SK-N-SH (cell line): Measurements from ENCODE around the gene ATPAF2. TPM values are rescaled to one million over a fixed set of nuclear protein-coding genes. Genes with fewer than 3 reads are reported as not detected.
A peak's percentile ranks its signal among the peaks of the same experiment; 100 is the strongest.

Experiments
- CTCF ChIA-PET: fragments of 300-600, 350-600 bp; formaldehyde crosslinking; extraction: SDS; loops from one replicate; lab custom pipeline; 2021; lab: Yijun Ruan, JAX
- POLR2A ChIA-PET: fragments of 350-600 bp; sonication (Branson Sonifier 250); formaldehyde crosslinking; extraction: SDS; loops from one replicate; lab custom pipeline; 2020; ENCODE audit warnings: antibody characterized with exemption, inconsistent platforms; lab: Yijun Ruan, JAX
- DNase-seq: peaks from one replicate; pipeline ENCODE4 v3.0.0; 2012
- H2AFZ ChIP-seq: fragments of 200-600 bp; sonication (generic); 2 replicates; pipeline ENCODE4 v1.8.1; 2016; ENCODE audit warnings: antibody characterized with exemption, mild to moderate bottlenecking, low read depth
- H3F3A ChIP-seq: fragments of 200-600 bp; sonication (generic); replicated peaks from 2 replicates; pipeline ENCODE3; 2016; ENCODE audit warnings: antibody characterized with exemption, mild to moderate bottlenecking; ENCODE audit not compliant: insufficient read depth
- H3K27ac ChIP-seq, 2 experiments: fragments of 200-500 bp in 1 of 2; fragments of 200-600 bp in 1 of 2; sonication (Bioruptor generic) in 1 of 2; sonication (generic), shearing (Covaris generic) in 1 of 2; 2 replicates each; pipeline versions ENCODE4 v1.5.1 to v1.6.1; 2014 to 2016; ENCODE audit warnings: low read depth in 2 of 2, inconsistent platforms in 1 of 2, low read length in 1 of 2, mild to moderate bottlenecking in 1 of 2, mixed read lengths in 1 of 2
- H3K27me3 ChIP-seq: fragments of 200-600 bp; sonication (generic), shearing (Covaris generic); 2 replicates; pipeline ENCODE4 v1.6.1; 2016; ENCODE audit warnings: mixed run types; ENCODE audit not compliant: insufficient read depth
- H3K36me3 ChIP-seq, 2 experiments: fragments of 200-500 bp in 1 of 2; fragments of 200-600 bp in 1 of 2; sonication (Bioruptor generic) in 1 of 2; sonication (generic) in 1 of 2; replicated peaks in 1 of 2; 2 replicates each; pipeline versions ENCODE3 to v1.5.1; 2014 to 2016; ENCODE audit warnings: low read length in 1 of 2, mild to moderate bottlenecking in 1 of 2; ENCODE audit not compliant: insufficient read depth in 2 of 2, control insufficient read depth in 1 of 2
- H3K4me1 ChIP-seq, 2 experiments: fragments of 200-500 bp in 1 of 2; fragments of 200-600 bp in 1 of 2; sonication (Bioruptor generic) in 1 of 2; sonication (generic), shearing (Covaris generic) in 1 of 2; 2 replicates each; pipeline versions ENCODE4 v1.5.1 to v1.6.1; 2014 to 2016; ENCODE audit warnings: low read depth in 1 of 2, low read length in 1 of 2, mixed run types in 1 of 2; ENCODE audit not compliant: insufficient read depth in 2 of 2, control insufficient read depth in 1 of 2
- H3K4me2 ChIP-seq: fragments of 200-600 bp; sonication (generic), shearing (Covaris generic); 2 replicates; pipeline ENCODE4 v1.6.1; 2017; ENCODE audit warnings: mixed run types
- H3K4me3 ChIP-seq, 2 experiments: fragments of 200-500 bp in 1 of 2; fragments of 200-600 bp in 1 of 2; sonication (Bioruptor generic) in 1 of 2; sonication (generic), shearing (Covaris generic) in 1 of 2; 2 replicates each; pipeline versions ENCODE4 v1.5.1 to v1.8.1; 2014 to 2016; ENCODE audit warnings: low read depth in 2 of 2, inconsistent platforms in 1 of 2, low read length in 1 of 2, mild to moderate bottlenecking in 1 of 2, mixed read lengths in 1 of 2, moderate library complexity in 1 of 2
- H3K79me2 ChIP-seq: fragments of 200-600 bp; sonication (generic); 2 replicates; pipeline ENCODE4 v1.8.1; 2017; ENCODE audit warnings: mild to moderate bottlenecking; ENCODE audit not compliant: insufficient read depth
- H3K9ac ChIP-seq: fragments of 200-600 bp; sonication (generic); 2 replicates; pipeline ENCODE4 v1.6.1; 2017; ENCODE audit warnings: mixed run types
- H3K9me2 ChIP-seq: fragments of 200-600 bp; sonication (generic); 2 replicates; pipeline ENCODE4 v1.6.1; 2017; ENCODE audit warnings: mixed run types
- H3K9me3 ChIP-seq: fragments of 200-600 bp; sonication (generic); 2 replicates; pipeline ENCODE4 v1.6.1; 2017; ENCODE audit warnings: mixed run types, mild to moderate bottlenecking, moderate library complexity
- H4K20me1 ChIP-seq: fragments of 200-600 bp; sonication (generic); 2 replicates; pipeline ENCODE4 v1.6.1; 2017; ENCODE audit warnings: mild to moderate bottlenecking, mixed run types; ENCODE audit not compliant: insufficient read depth
- ELF1 ChIP-seq: IDR thresholded peaks from 2 replicates; pipeline ENCODE4 v1.4.0; 2012
- EP300 ChIP-seq, 2 experiments: IDR thresholded peaks; 2 replicates each; pipeline versions ENCODE4 v1.4.0 to v1.6.1; 2012; ENCODE audit warnings: borderline replicate concordance in 1 of 2, low read depth in 1 of 2, low read length in 1 of 2
- GATA2 ChIP-seq: sonication (generic); formaldehyde crosslinking; IDR thresholded peaks from 2 replicates; pipeline ENCODE4 v1.5.0; 2020; ENCODE audit warnings: mild to moderate bottlenecking, missing genetic modification reagents
- JUND ChIP-seq: IDR thresholded peaks from 2 replicates; pipeline ENCODE4 v1.4.0; 2012
- MEF2A ChIP-seq: IDR thresholded peaks from 2 replicates; pipeline ENCODE4 v1.4.0; 2012; ENCODE audit warnings: low read depth, borderline replicate concordance
- NFIC ChIP-seq: IDR thresholded peaks from 2 replicates; pipeline ENCODE4 v1.4.0; 2012; ENCODE audit warnings: borderline replicate concordance
- NRF1 ChIP-seq: IDR thresholded peaks from 2 replicates; pipeline ENCODE4 v1.6.1; 2012; ENCODE audit warnings: low read depth, mild to moderate bottlenecking, low read length
- RCOR1 ChIP-seq: fragments of 150-350 bp; IDR thresholded peaks from 2 replicates; pipeline ENCODE4 v1.6.1; 2017; ENCODE audit warnings: antibody characterized with exemption, low read length
- SMC3 ChIP-seq: IDR thresholded peaks from 2 replicates; pipeline ENCODE4 v1.6.1; 2012; ENCODE audit warnings: low read depth, low read length, improper control_type of control experiment
- WGBS: methylation state at CpG from one replicate; pipeline ENCODE4 v1.1.6; 2017; ENCODE audit warnings: low lambda C conversion rate; 5-methylcytosine and 5-hydroxymethylcytosine counted together
- polyA plus RNA-seq, 3 experiments: library from polyadenylated mRNA; depleted of rRNA; stranded (reverse); fragments of >200 nt; gene quantifications; 2 replicates each; pipeline ENCODE4 v1.2.3, GENCODE V29; 2012
- TF ChIP-seq, protein P1 (sequence below): IDR thresholded peaks from 2 replicates; pipeline ENCODE4; 2012
- TF ChIP-seq, protein P2 (sequence below): IDR thresholded peaks from 2 replicates; pipeline ENCODE4 v1.4.0; 2012; ENCODE audit warnings: low read depth
- TF ChIP-seq, protein P3 (sequence below): IDR thresholded peaks from 2 replicates; pipeline ENCODE4 v1.6.1; 2012; ENCODE audit warnings: mild to moderate bottlenecking, low read depth, low read length, moderate library complexity

ATPAF2 gene
- polyA plus RNA-seq, 1 of the 3 experiments (the other 2 are of a cell fraction): 20.8 TPM

DNA sequence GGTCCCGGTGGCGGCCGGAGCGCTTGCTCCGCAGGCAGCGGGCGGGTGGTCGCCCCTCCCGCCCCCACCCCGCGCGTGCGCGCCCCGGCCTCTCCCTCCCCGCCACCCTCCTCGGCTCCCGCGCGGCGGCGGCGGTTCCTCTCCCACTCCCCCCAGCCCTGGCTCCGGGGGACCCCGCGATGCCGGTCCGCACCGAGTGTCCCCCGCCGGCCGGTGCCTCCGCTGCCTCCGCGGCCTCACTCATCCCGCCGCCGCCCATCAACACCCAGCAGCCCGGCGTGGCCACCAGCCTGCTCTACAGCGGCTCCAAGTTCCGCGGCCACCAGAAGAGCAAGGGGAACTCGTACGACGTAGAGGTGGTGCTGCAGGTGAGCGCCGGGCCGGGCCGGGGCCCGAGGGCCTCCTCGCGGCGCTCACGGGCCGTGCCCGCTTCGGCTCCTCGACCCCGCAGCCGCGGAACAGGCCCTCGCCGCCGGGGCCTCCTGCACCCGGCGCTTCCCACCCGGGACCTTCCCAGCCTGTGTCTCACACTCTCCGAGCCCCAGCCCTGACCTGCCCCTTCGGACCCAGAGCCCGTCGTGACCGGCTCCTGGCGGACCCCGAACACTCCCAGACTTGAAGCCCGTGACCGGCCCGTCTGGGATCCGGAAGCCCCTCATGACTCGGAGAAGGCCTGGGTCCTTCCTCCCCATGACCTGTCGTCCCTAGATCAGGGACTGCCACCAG, 730 bp upstream of the ATPAF2 start:
- peak overlapping the region; percentile 84 for H3K9ac ChIP-seq
- peaks cover 0 to 27% of the 10 kb centered on the region in 2 experiments; a peak in 2 of 4 replicates for H3K4me1 ChIP-seq
- peaks cover 5% of the 10 kb centered on the region; the same call in 1 of the 2 replicates for H4K20me1 ChIP-seq
- peak overlapping the region; percentile 58 for H2AFZ ChIP-seq
- H3K9me2 ChIP-seq: no peaks in the 10 kb centered on the region
- H3K36me3 ChIP-seq: no peaks in the 10 kb centered on the region
- H3F3A ChIP-seq: peaks cover 7% of the 10 kb centered on the region
- peak; percentile 91 for DNase-seq
- H3K27me3 ChIP-seq: no peaks in the 10 kb centered on the region
- 0% methylated on average over 12 of the region's 81 CpGs for WGBS
- TF ChIP-seq NRF1 (peak; percentile 33; the same call in 1 of the 2 replicates), SMC3 (no peak)
- H3K9me3 ChIP-seq: no peaks in the 10 kb centered on the region
- ChIA-PET CTCF (no interaction called here), POLR2A (no interaction called here)
- H3K27ac ChIP-seq: peak overlapping the region; percentile 36 to 83; a peak in 3 of 4 replicates
- H3K4me3 ChIP-seq: peak overlapping the region; percentile 82 to 83
- H3K79me2 ChIP-seq: peaks cover 60% of the 10 kb centered on the region
- peak overlapping the region; percentile 94 for H3K4me2 ChIP-seq

DNA sequence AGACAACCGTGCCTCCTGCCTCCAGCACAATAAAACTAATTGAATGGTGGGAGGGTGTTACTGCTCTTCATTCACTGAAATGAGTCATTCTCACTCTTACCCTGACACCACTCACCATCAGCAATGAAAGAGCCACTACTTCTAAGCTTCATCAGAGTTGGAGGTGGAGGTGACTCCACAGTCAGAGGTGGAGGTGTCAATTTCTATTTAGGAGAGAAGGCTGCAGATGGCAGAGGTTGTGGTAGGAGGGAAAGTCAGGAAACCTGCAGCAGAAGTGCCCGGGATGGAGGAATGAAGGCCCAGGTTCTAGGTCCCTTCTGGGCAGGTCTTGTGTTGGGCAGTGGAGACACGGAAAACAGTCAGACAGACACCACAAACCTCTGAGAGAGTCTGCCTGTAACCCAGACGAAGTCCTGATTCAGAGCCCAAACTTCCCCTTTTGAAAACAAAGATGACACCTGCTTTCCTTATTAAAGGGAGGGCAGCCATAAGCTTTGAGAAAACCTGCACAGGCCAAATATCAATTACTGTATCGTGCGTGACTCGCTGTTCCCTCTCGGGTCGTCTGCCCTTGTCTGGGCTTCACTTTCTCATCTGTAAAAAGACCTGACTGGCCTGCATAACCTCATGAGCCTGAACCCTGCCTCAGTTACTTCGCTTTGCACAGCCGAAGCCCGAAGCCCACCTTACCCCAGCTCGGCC, 668 bp downstream of the ATPAF2 start:
- Histone ChIP-seq H3K4me3 (peak overlapping the region; percentile 82 to 83), H3K9me3 (no peaks in the 10 kb centered on the region), H3K27me3 (no peaks in the 10 kb centered on the region), H3K79me2 (peaks cover 61% of the 10 kb centered on the region)
- TF ChIP-seq NFIC: no peak
- TF ChIP-seq, protein P1, sequence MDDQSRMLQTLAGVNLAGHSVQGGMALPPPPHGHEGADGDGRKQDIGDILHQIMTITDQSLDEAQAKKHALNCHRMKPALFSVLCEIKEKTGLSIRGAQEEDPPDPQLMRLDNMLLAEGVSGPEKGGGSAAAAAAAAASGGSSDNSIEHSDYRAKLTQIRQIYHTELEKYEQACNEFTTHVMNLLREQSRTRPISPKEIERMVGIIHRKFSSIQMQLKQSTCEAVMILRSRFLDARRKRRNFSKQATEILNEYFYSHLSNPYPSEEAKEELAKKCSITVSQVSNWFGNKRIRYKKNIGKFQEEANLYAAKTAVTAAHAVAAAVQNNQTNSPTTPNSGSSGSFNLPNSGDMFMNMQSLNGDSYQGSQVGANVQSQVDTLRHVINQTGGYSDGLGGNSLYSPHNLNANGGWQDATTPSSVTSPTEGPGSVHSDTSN: no peak
- TF ChIP-seq, protein P2, sequence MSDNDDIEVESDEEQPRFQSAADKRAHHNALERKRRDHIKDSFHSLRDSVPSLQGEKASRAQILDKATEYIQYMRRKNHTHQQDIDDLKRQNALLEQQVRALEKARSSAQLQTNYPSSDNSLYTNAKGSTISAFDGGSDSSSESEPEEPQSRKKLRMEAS: no peak
- TF ChIP-seq RCOR1: no peak
- TF ChIP-seq JUND: no peak
- TF ChIP-seq, all 33 proteins: peak for 0
- WGBS: 6% methylated on average over 13 of the region's 13 CpGs
- Histone ChIP-seq H3K9me2 (no peaks in the 10 kb centered on the region), H2AFZ (peak overlapping the region; percentile 91), H3K27ac (peak overlapping the region; percentile 32 to 45; a peak in 2 of 4 replicates), H3K4me2 (peak overlapping the region; percentile 79), H3F3A (peaks cover 7% of the 10 kb centered on the region), H3K36me3 (no peaks in the 10 kb centered on the region), H3K4me1 (peaks cover 0 to 27% of the 10 kb centered on the region in 2 experiments; a peak in 2 of 4 replicates), H4K20me1 (no peaks in the 10 kb centered on the region), H3K9ac (peak overlapping the region; percentile 72)
- POLR2A ChIA-PET: no interaction called here
- no peak for DNase-seq
- CTCF ChIA-PET: interaction anchor here (0.6 to 2.9 kb wide), 6 partner anchors 17 to 147 kb away, joined by 3 to 11 read pairs (median 4); no protein-coding TSS in a partner anchor

DNA sequence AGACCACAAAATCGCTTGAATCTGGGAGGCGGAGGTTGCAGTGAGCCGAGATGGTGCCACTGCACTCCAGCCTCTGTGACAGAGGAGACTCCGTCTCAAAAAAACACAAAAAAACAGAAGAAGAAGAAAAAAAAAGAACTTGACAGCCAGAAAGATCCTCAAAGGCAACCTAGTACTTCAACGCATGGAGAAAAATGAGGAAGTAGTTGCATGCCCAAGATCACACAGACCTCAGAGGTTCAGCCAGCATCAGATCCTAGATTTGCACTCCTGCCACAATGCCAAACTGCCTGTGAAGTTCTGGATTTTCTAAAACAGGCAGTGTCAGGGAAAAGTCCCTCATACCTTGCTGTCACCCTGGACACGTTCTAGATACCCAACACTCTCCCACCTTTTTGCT, 1.5 kb downstream of the ATPAF2 start:
- Histone ChIP-seq H3K4me2 (peak overlapping the region; percentile 79), H3K27me3 (no peaks in the 10 kb centered on the region)
- POLR2A ChIA-PET: no interaction called here
- TF ChIP-seq ELF1: no peak
- TF ChIP-seq, protein P3, sequence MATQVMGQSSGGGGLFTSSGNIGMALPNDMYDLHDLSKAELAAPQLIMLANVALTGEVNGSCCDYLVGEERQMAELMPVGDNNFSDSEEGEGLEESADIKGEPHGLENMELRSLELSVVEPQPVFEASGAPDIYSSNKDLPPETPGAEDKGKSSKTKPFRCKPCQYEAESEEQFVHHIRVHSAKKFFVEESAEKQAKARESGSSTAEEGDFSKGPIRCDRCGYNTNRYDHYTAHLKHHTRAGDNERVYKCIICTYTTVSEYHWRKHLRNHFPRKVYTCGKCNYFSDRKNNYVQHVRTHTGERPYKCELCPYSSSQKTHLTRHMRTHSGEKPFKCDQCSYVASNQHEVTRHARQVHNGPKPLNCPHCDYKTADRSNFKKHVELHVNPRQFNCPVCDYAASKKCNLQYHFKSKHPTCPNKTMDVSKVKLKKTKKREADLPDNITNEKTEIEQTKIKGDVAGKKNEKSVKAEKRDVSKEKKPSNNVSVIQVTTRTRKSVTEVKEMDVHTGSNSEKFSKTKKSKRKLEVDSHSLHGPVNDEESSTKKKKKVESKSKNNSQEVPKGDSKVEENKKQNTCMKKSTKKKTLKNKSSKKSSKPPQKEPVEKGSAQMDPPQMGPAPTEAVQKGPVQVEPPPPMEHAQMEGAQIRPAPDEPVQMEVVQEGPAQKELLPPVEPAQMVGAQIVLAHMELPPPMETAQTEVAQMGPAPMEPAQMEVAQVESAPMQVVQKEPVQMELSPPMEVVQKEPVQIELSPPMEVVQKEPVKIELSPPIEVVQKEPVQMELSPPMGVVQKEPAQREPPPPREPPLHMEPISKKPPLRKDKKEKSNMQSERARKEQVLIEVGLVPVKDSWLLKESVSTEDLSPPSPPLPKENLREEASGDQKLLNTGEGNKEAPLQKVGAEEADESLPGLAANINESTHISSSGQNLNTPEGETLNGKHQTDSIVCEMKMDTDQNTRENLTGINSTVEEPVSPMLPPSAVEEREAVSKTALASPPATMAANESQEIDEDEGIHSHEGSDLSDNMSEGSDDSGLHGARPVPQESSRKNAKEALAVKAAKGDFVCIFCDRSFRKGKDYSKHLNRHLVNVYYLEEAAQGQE: no peak
- TF ChIP-seq, protein P1: no peak
- no peak for TF ChIP-seq MEF2A
- no peak for TF ChIP-seq EP300 (IDR thresholded peaks at IDR 0.05; ENCODE audit: borderline replicate concordance in 1 of 2, low read depth in 1 of 2, low read length in 1 of 2)
- no peak for TF ChIP-seq GATA2 (CRISPR knock-in tag)

More for the DNA sequence above, 1.5 kb downstream of the ATPAF2 start:
- Histone ChIP-seq H3K9me2 (no peaks in the 10 kb centered on the region), H3K27ac (no peak overlapping the region), H3K9me3 (no peaks in the 10 kb centered on the region), H3F3A (peaks cover 7% of the 10 kb centered on the region), H3K9ac (no peak overlapping the region), H3K79me2 (peaks cover 62% of the 10 kb centered on the region), H2AFZ (no peak overlapping the region), H3K36me3 (no peaks in the 10 kb centered on the region), H3K4me3 (peak overlapping the region in 1 of 2 experiments; percentile 82; a peak in 1 of 4 replicates), H4K20me1 (no peaks in the 10 kb centered on the region), H3K4me1 (peaks cover 0 to 24% of the 10 kb centered on the region in 2 experiments; a peak in 2 of 4 replicates)
- WGBS: 94% methylated on average over 6 of the region's 6 CpGs
- no peak for DNase-seq
- CTCF ChIA-PET: interaction anchor here (1.7 to 2.9 kb wide), 3 partner anchors 43 to 146 kb away, joined by 6 to 11 read pairs (median 7); no protein-coding TSS in a partner anchor
